A549 (cell line): ENCODE results near the gene TRPM2. TPM values are rescaled to one million over a fixed set of nuclear protein-coding genes. Genes with fewer than 3 reads are reported as not detected.

Experiments
- ATAC-seq, 2 experiments: fragments of 200-7000 bp in 1 of 2; fragments of >200 bp in 1 of 2; cut with Nextera tagmentation in 1 of 2; cut with Tn5 transposase in 1 of 2; 3 replicates each; pipeline versions ENCODE4 v1.8.0 to v1.9.1; 2018 to 2020; ENCODE audit warnings: mild to moderate bottlenecking in 1 of 2, moderate library complexity in 1 of 2
- CTCF ChIA-PET: fragments of 300-600 bp; sonication (Branson Sonifier 250); formaldehyde crosslinking; extraction: SDS; loops from one replicate; lab custom pipeline; 2021; ENCODE audit warnings: antibody characterized with exemption, inconsistent platforms; lab: Yijun Ruan, JAX
- POLR2A ChIA-PET: fragments of 350-600 bp; formaldehyde crosslinking; extraction: SDS; loops from one replicate; lab custom pipeline; 2021; ENCODE audit warnings: antibody characterized with exemption, inconsistent platforms; lab: Yijun Ruan, JAX
- DNase-seq, 2 experiments: peaks; one replicate each; pipeline versions ENCODE4 v3.0.0 to v3.0.0-alpha.2; 2011 to 2016; ENCODE audit warnings: low read depth in 1 of 2, low spot score in 1 of 2
- FAIRE-seq: peaks from 2 replicates; lab custom pipeline; 2011; peaks lifted over from hg19 to GRCh38; lab: Jason Lieb, UNC
- H3K27ac ChIP-seq, 2 experiments: fragments of >200 bp; sonication (Bioruptor Twin); formaldehyde crosslinking; 3 replicates each; pipeline ENCODE4 v1.5.1; 2016 to 2017
- H3K4me1 ChIP-seq: fragments of >200 bp; sonication (Bioruptor Twin); formaldehyde crosslinking; 3 replicates; pipeline ENCODE4 v1.6.1; 2016
- H3K4me2 ChIP-seq: fragments of >200 bp; sonication (Bioruptor Twin); formaldehyde crosslinking; 3 replicates; pipeline ENCODE4 v1.6.1; 2016
- H3K4me3 ChIP-seq: fragments of >200 bp; sonication (Bioruptor Twin); formaldehyde crosslinking; 3 replicates; pipeline ENCODE4 v1.5.1; 2016
- H3K9me3 ChIP-seq: fragments of >200 bp; sonication (Bioruptor Twin); formaldehyde crosslinking; 3 replicates; pipeline ENCODE4 v1.6.1; 2016
- BHLHE40 ChIP-seq: IDR thresholded peaks from 2 replicates; pipeline ENCODE4 v1.6.1; 2012; ENCODE audit warnings: low read depth, low read length, inconsistent platforms
- CBX2 ChIP-seq: fragments of 200-600 bp; sonication (generic); IDR thresholded peaks from 2 replicates; pipeline ENCODE4 v1.6.1; 2016; ENCODE audit warnings: low read depth, mild to moderate bottlenecking, borderline replicate concordance
- CEBPB ChIP-seq, 2 experiments: fragments of >200 bp in 1 of 2; sonication (Bioruptor Twin) in 1 of 2; formaldehyde crosslinking in 1 of 2; IDR thresholded peaks; 2 replicates each; pipeline ENCODE4 v1.6.1; 2012 to 2016
- CHD2 ChIP-seq: fragments of 150-350 bp; IDR thresholded peaks from 2 replicates; pipeline ENCODE4 v1.6.1; 2014; ENCODE audit warnings: low read length; ENCODE audit not compliant: partially characterized antibody
- CHD4 ChIP-seq: fragments of 200-600 bp; sonication (generic); IDR thresholded peaks from 2 replicates; pipeline ENCODE4 v1.6.1; 2016; ENCODE audit warnings: antibody characterized with exemption, mild to moderate bottlenecking, borderline replicate concordance
- HDAC2 ChIP-seq: fragments of 200-600 bp; sonication (generic); IDR thresholded peaks from 2 replicates; pipeline ENCODE4 v1.6.1; 2016
- HOXA7 ChIP-seq: fragments of 250-450 bp; sonication (Bioruptor Pico); IDR thresholded peaks from 2 replicates; pipeline ENCODE4 v1.5.0; 2020; ENCODE audit warnings: mild to moderate bottlenecking, moderate library complexity
- HOXB13 ChIP-seq: fragments of 250-450 bp; sonication (Bioruptor Pico); IDR thresholded peaks from 2 replicates; pipeline ENCODE4 v1.5.0; 2020; ENCODE audit warnings: low read depth, mild to moderate bottlenecking, moderate library complexity
- HOXB5 ChIP-seq: fragments of 250-450 bp; sonication (Bioruptor Pico); IDR thresholded peaks from 2 replicates; pipeline ENCODE4 v1.5.0; 2020; ENCODE audit warnings: mild to moderate bottlenecking, moderate library complexity
- JUN ChIP-seq, 2 experiments: fragments of >200 bp; sonication (Bioruptor Twin); formaldehyde crosslinking; IDR thresholded peaks; 2 replicates in 1 of 2; 3 replicates in 1 of 2; pipeline ENCODE4 v1.6.1; 2016 to 2017
- JUNB ChIP-seq: fragments of >200 bp; sonication (Bioruptor Twin); formaldehyde crosslinking; IDR thresholded peaks from 2 replicates; pipeline ENCODE4 v1.6.1; 2016
- MAFK ChIP-seq: fragments of 450-650 bp; IDR thresholded peaks from 2 replicates; pipeline ENCODE4 v1.6.1; 2014; ENCODE audit not compliant: partially characterized antibody
- MAZ ChIP-seq: fragments of 150-350 bp; IDR thresholded peaks from 2 replicates; pipeline ENCODE4 v1.6.1; 2014; ENCODE audit warnings: antibody characterized with exemption, low read depth, low read length, borderline replicate concordance
- MYC ChIP-seq: IDR thresholded peaks from 2 replicates; pipeline ENCODE4 v1.6.1; 2012; ENCODE audit warnings: mild to moderate bottlenecking, inconsistent platforms, low read length, improper control_type of control experiment, borderline replicate concordance
- RNF2 ChIP-seq: fragments of 200-600 bp; sonication (generic); IDR thresholded peaks from 2 replicates; pipeline ENCODE4 v1.6.1; 2016; ENCODE audit warnings: low read depth, mild to moderate bottlenecking, antibody characterized with exemption, moderate library complexity, borderline replicate concordance
- ZC3H11A ChIP-seq: fragments of 450-650 bp; IDR thresholded peaks from 2 replicates; pipeline ENCODE4 v1.6.1; 2014; ENCODE audit warnings: antibody characterized with exemption, mild to moderate bottlenecking
- WGBS: methylation state at CpG from one replicate; pipeline ENCODE4 v1.1.6; 2017; ENCODE audit errors: missing lambda C conversion rate; 5-methylcytosine and 5-hydroxymethylcytosine counted together
- polyA plus RNA-seq, 4 experiments: library from polyadenylated mRNA; depleted of rRNA in 3 of 4; stranded (reverse); fragments of >200 nt; fragmentation: RNase III in 1 of 4; extraction: RNeasy Plus Mini Kit Qiagen cat#74134 plus additional on column Dnase treatment in 1 of 4; gene quantifications; 2 replicates in 3 of 4; 3 replicates in 1 of 4; pipeline ENCODE4 v1.2.3, GENCODE V29; 2011 to 2017
- TF ChIP-seq, protein P1 (sequence below): fragments of >200 bp; sonication (Bioruptor Twin); formaldehyde crosslinking; IDR thresholded peaks from 3 replicates; pipeline ENCODE4 v1.5.1; 2016

The TRPM2 gene
- polyA plus RNA-seq, 2 of the 4 experiments (the other 2 are of a cell fraction) = 3.2 to 5.5 TPM

DNA sequence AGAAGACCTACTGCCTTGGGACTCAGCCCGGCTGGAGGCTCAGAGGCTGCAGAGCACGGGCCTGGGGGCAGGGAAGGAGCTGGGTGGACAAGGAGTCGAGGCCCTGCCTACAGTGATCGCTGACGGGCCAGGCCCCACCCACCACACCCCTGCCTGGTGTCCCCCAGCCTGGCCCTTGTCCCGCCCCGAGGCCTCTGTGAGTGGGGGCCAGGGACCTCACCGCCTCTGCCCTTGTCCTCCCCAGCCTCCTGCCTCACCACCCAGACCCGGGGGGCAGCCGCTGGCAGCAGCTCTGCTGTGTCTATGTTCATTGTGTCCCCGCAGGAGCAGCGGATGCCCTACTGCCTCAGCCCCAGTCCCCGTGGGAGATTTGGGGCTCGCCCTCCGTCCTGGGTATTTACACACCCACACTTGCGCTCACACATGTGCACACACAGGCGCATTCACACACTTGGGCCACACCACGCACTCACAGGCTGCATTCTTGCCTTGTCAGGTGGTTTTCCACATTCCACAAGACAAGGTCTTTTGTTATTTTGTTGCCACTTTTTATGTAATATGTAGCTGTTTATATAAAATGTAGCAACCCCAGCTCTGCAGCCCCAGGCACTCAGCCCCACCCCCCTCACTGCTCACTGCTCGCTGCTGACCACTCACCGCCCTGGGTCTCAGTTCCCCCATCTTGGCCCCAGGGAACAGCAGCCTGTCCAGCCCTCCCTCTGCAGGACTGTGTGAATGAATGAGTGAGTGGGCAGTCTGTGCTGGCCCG is 46.3 kb upstream of the TRPM2 start (continued):
- TF ChIP-seq, protein P1, sequence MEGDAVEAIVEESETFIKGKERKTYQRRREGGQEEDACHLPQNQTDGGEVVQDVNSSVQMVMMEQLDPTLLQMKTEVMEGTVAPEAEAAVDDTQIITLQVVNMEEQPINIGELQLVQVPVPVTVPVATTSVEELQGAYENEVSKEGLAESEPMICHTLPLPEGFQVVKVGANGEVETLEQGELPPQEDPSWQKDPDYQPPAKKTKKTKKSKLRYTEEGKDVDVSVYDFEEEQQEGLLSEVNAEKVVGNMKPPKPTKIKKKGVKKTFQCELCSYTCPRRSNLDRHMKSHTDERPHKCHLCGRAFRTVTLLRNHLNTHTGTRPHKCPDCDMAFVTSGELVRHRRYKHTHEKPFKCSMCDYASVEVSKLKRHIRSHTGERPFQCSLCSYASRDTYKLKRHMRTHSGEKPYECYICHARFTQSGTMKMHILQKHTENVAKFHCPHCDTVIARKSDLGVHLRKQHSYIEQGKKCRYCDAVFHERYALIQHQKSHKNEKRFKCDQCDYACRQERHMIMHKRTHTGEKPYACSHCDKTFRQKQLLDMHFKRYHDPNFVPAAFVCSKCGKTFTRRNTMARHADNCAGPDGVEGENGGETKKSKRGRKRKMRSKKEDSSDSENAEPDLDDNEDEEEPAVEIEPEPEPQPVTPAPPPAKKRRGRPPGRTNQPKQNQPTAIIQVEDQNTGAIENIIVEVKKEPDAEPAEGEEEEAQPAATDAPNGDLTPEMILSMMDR = no peak
- TF ChIP-seq CEBPB (IDR thresholded peaks at IDR 0.05) = no peak

DNA sequence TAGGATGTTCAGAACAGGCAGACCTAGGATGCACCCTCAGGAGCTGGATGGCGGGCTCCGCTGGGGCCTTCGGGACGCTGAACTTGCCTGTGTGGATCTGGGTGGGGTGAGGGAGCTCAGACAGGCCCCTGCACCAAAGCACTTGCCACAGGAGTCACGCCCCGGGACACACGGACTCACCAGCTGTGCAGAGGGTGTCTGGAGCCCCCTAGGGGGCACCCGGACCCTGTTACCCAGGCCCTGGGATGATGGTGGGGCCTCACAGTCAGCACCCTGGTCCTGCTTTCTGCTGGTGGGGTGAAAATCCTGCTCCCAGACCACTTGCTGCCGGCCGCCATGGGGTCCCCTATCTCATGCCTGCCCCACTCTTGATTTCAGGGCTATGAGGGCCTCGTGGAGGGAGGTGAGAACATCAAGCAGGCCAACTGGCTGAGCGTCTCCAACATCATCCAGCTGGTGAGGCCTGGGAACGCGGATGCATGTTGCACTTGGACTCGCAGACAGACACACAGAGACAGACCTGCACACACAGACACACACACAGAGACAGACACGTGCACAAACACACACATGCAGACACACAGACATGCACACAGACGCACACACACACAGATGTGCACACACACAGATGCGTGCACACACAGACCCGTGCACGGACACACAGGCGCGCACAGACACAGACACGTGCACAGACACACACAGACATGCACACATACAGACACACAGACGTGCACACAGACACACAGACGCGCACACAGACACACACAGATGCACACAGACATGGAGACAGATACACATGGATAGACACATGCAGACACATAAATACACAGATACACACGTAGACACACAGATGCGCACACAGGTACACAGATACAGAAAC is 42.6 kb upstream of the TRPM2 start:
- TF ChIP-seq HOXB13 (CRISPR knock-in tag) (no peak), ZC3H11A (no peak), JUN (IDR thresholded peaks at IDR 0.05) (no peak), BHLHE40 (no peak), JUNB (no peak), RNF2 (no peak), CBX2 (no peak), CHD2 (no peak)
- TF ChIP-seq, all 56 proteins: peak for 0
- no peak overlapping the region for H3K4me3 ChIP-seq
- no peak overlapping the region for H3K4me2 ChIP-seq
- DNase-seq (no peak), ATAC-seq (no peak; a peak in 1 of 6 replicates), FAIRE-seq (no peak)
- H3K9me3 ChIP-seq = no peaks in the 10 kb centered on the region
- 91% methylated on average over 18 of the region's 28 CpGs for WGBS
- H3K4me1 ChIP-seq = no peaks in the 10 kb centered on the region
- CTCF ChIA-PET = no interaction called here
- no peak overlapping the region for H3K27ac ChIP-seq
- POLR2A ChIA-PET = no interaction called here

DNA sequence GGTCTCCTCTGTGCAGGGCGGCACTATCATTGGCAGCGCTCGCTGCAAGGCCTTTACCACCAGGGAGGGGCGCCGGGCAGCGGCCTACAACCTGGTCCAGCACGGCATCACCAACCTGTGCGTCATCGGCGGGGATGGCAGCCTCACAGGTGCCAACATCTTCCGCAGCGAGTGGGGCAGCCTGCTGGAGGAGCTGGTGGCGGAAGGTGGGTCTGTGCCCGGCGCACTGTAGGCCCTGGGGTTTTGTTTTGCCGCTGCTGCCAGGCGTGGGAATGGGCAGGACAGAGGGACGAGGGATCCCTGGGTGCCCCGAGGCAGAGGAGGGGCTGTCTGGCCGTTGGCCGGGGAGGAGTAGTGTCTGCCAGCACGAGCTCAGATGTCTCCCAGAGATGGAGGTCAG is 41.3 kb upstream of the TRPM2 start:
- no peaks in the 10 kb centered on the region for H3K9me3 ChIP-seq
- H3K27ac ChIP-seq = no peak overlapping the region
- WGBS = 92% methylated on average over 13 of the region's 22 CpGs
- no peak for DNase-seq
- H3K4me3 ChIP-seq = no peak overlapping the region
- TF ChIP-seq HOXB5 (no peak), CHD4 (no peak), HDAC2 (no peak), MAFK (no peak), HOXA7 (CRISPR knock-in tag) (no peak)
- H3K4me1 ChIP-seq = no peaks in the 10 kb centered on the region
- no peak for ATAC-seq
- ChIA-PET CTCF (no interaction called here), POLR2A (no interaction called here)
- H3K4me2 ChIP-seq = no peak overlapping the region
- FAIRE-seq = no peak

DNA sequence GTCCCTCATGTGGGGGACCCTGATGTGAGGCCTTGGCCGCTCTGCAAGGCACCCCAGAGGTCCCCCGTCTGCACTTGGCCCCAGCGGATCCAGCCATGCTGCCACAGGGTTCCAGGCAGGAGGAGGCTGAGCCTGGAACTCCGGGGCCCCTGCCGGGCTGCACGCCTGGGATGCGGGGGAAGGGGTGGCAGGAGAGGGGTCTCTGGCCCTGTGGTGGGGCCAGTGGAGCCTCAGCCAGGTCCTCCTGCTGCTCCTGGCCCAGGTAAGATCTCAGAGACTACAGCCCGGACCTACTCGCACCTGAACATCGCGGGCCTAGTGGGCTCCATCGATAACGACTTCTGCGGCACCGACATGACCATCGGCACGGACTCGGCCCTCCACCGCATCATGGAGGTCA is 40.7 kb upstream of the TRPM2 start:
- no peak for ATAC-seq
- TF ChIP-seq MYC (no peak), MAZ (no peak)
- TF ChIP-seq, all 56 proteins: peak for 0
- no peak overlapping the region for H3K4me2 ChIP-seq
- H3K4me1 ChIP-seq = no peaks in the 10 kb centered on the region
- FAIRE-seq (no peak), DNase-seq (no peak)
- H3K9me3 ChIP-seq = no peaks in the 10 kb centered on the region
- WGBS = 93% methylated on average over 9 of the region's 19 CpGs
- no peak overlapping the region for H3K4me3 ChIP-seq
- H3K27ac ChIP-seq = no peak overlapping the region
- ChIA-PET CTCF (interaction anchor here (1.6 kb wide), 1 partner anchor 25 kb away, joined by 4 read pairs; no protein-coding TSS in a partner anchor), POLR2A (no interaction called here)
